Activated T-cell treated with anti-CD3 and anti-CD28 coated beads for 48 hours (primary cell): ENCODE data around the gene PEBP1.

Source experiments
- DNase-seq: peaks from one replicate; pipeline ENCODE4 v3.0.0-alpha.2; 2020; ENCODE audit warnings: low read depth

The PEBP1 gene

DNA sequence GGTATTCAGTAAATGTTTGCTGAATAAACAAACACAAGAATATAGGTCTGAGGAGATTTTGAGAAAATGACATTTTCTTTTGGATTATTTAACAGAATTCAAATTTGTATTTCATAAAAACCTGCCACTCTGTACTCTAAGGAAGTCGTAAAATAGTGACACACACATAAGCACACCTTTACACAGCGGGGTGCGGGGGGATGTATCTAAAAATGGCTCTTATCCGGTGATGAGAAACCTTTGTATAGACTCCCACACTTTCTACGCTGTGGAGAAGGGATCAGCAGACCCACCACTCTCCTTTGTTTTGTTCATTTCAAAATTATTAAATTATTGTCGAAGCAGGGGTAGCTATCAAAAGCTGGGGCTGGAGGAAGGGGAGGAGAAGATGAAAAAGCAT lies 58.0 kb downstream of the PEBP1 start:
- no peak for DNase-seq
